RWPE1 (cell line): ENCODE results near the gene FBLN7.

Experiments used
- CTCF ChIA-PET: fragments of 350-600 bp; sonication (Branson Sonifier 250); formaldehyde crosslinking; extraction: SDS; loops from one replicate; lab custom pipeline; 2021; lab: Yijun Ruan, JAX
- POLR2A ChIA-PET: fragments of 400-600 bp; formaldehyde crosslinking; extraction: SDS; loops from one replicate; lab custom pipeline; 2020; ENCODE audit warnings: antibody characterized with exemption; ENCODE audit not compliant: low non-redundant PET; lab: Yijun Ruan, JAX
- DNase-seq: peaks from one replicate; pipeline ENCODE4 v3.0.0; 2012; ENCODE audit warnings: low spot score
- H3K27ac ChIP-seq: fragments of 450-650 bp; 2 replicates; pipeline ENCODE4 v1.5.1; 2017
- CTCF ChIP-seq: fragments of 450-650 bp; conservative IDR thresholded peaks from 2 replicates; pipeline ENCODE4 v1.5.1; 2017; ENCODE audit warnings: low read depth, mild to moderate bottlenecking

Gene FBLN7

GRCh38 chr2:112151701-112152440, 13.7 kb downstream of the FBLN7 start:
- ChIA-PET POLR2A (no interaction called here), CTCF (no interaction called here)
- no peak for TF ChIP-seq CTCF
- DNase-seq, result no peak
- no peak overlapping the region for H3K27ac ChIP-seq

- no peak overlapping the region for H3K27ac ChIP-seq
- ChIA-PET POLR2A (interaction anchor here (0.6 kb wide), 1 partner anchor 24 kb away, joined by 3 read pairs; no protein-coding TSS in a partner anchor), CTCF (interaction anchor here (0.8 kb wide), 1 partner anchor 19 kb away, joined by 3 read pairs; no protein-coding TSS in a partner anchor)
- DNase-seq, result no peak
- TF ChIP-seq CTCF, result no peak
Observed at GRCh38 chr2:112152476-112153178, 14.4 kb downstream of the FBLN7 start.

- POLR2A ChIA-PET, result interaction anchor here (0.6 kb wide), 1 partner anchor 23 kb away, joined by 3 read pairs; no protein-coding TSS in a partner anchor
- no peak for DNase-seq
- CTCF ChIA-PET, result interaction anchor here (0.8 kb wide), 1 partner anchor 18 kb away, joined by 3 read pairs; no protein-coding TSS in a partner anchor
- no peak overlapping the region for H3K27ac ChIP-seq
- TF ChIP-seq CTCF, result no peak
Observed at GRCh38 chr2:112153179-112153490, 14.9 kb downstream of the FBLN7 start.

GRCh38 chr2:112153501-112153900, 15.3 kb downstream of the FBLN7 start:
- H3K27ac ChIP-seq, result no peak overlapping the region
- no peak for DNase-seq
- ChIA-PET CTCF (no interaction called here), POLR2A (interaction anchor here (0.6 kb wide), 1 partner anchor 23 kb away, joined by 3 read pairs; no protein-coding TSS in a partner anchor)
- no peak for TF ChIP-seq CTCF

GRCh38 chr2:112154246-112155117, 16.3 kb downstream of the FBLN7 start:
- POLR2A ChIA-PET, result no interaction called here
- CTCF ChIA-PET, result no interaction called here
- H3K27ac ChIP-seq, result no peak overlapping the region
- no peak for TF ChIP-seq CTCF
- DNase-seq, result no peak
